Glomerular visceral epithelial cell (primary cell): ENCODE data around the gene ASCL2.

ENCODE experiments used
- DNase-seq: peaks from one replicate; pipeline ENCODE4 v3.0.0-alpha.2; 2016; ENCODE audit errors: extremely low spot score

Gene ASCL2

DNA sequence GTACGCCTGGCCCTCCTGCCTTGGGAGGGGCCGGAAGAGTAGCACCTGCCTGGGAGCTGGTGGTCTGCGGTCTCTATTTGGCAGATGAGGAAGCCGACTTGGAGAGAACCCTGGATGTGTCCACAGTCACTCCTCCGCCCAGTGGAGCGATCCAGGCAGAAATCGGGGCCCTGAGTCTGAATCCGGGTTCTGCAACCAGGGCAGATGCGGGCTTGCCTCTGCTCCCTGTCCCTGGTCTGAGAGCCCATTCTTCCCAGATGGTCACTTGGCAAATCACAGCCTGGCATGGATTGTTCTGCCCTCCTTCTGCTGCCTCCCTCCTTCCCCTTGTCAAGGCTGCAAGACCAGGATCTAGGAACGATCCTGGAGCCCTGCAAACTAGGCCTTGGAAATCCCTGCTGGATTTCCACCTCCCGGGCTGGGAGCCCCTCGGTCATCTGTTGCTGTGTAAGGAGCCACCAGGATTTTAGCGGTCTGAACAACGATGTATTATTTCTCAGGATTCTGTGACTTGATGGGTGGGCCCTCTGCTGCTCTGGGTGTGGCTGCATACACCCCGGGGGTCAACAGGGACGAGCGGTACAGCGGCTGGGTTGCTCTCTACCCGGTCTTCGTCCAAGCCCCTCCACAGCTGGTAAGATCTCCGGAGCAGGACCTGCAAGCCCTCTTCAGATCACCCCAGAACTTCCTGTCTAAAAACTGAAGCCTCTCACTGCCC, 2.0 kb upstream of the ASCL2 start:
- no peak for DNase-seq

DNA sequence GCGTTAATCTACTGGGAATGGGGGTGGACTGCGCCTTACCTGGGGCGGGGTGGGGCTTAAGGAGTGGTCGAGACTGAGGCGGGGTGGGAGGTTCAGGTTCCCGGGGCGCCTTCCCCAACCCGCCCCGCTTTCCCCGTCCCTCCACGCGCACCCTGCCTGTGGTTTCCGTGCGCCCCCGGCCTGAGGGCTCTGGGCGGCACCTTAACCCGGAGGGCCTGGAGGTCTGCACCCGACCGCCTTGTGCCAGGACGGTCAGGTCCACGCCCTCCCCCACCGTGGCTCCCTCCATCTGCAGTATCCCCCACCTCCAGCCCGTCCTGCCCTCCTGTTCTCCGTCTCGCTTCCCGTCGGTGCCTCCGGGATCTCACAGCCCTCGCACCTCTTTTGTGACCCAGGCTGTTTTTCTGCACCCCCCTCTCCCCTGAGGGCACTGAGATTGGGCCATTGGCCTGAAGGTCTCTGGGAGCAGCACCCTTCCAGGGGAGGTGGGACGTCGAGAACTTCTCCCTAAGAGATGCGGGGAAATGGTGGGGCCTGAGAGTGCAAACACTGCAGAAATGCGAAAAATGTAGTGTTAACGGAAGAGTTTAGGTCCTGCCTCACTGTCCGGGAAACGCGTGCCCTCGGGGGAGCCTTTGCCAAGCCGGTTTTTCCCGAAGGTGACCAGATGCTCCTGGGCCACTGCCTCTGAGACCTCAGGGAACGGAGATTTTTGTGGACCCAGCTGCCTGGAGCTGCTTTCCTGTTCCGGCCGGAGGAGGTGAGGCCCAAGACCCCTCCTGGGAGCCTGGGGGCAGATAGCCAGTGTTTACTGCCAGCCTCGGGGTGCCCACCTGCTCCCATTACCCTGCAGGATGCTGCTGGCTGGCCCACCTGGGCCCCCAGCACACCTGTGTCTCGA, 1.2 kb upstream of the ASCL2 start:
- DNase-seq, result no peak

GRCh38 chr11:2271077-2271326, 614 bp upstream of the ASCL2 start:
- no peak for DNase-seq

- no peak for DNase-seq
Measured at GRCh38 chr11:2269601-2270321, 627 bp downstream of the ASCL2 start.

DNA sequence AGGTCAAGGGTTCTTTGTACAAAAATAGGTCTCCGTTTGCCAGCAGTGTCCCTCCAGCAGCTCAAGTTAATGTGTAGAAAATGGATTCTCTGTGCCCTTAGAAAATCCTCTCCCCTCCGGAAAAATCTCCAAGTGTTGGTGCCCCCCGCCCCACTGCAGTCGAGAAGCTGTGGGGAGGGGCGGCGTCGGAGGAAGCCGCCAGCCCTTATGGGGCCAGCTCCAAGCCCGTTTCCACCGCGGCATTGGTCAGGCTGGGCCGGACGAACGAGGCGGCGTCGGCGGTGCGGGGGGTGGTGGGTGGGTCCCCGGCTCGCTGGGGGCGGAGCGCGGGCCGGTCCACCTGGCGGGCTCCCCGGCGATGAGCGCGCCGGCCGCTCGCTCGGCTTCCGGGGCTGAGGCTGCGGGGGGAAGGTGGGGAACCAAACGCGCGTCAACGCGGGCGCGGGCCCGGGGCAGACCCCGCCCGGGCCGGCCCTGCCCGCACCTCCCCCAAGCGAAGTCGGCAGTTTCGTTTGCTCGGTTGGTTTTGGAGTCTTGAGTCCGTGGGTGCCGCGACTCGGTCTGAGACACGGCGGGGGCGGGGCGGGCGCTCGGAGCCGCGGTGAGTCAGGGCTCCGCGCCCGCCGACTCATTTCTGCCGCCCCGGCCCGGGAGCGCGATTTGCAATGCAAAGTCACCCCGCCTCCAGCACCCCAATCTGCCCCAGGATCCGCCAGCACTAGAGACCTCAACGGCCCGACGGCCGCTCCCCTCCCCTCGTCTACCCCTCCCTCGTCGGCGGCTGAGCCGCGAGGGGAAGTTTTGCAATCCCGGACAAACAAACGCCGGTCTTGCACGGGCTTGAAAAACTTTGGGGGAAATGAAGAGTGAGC, 1.4 kb downstream of the ASCL2 start:
- DNase-seq, result no peak

DNA sequence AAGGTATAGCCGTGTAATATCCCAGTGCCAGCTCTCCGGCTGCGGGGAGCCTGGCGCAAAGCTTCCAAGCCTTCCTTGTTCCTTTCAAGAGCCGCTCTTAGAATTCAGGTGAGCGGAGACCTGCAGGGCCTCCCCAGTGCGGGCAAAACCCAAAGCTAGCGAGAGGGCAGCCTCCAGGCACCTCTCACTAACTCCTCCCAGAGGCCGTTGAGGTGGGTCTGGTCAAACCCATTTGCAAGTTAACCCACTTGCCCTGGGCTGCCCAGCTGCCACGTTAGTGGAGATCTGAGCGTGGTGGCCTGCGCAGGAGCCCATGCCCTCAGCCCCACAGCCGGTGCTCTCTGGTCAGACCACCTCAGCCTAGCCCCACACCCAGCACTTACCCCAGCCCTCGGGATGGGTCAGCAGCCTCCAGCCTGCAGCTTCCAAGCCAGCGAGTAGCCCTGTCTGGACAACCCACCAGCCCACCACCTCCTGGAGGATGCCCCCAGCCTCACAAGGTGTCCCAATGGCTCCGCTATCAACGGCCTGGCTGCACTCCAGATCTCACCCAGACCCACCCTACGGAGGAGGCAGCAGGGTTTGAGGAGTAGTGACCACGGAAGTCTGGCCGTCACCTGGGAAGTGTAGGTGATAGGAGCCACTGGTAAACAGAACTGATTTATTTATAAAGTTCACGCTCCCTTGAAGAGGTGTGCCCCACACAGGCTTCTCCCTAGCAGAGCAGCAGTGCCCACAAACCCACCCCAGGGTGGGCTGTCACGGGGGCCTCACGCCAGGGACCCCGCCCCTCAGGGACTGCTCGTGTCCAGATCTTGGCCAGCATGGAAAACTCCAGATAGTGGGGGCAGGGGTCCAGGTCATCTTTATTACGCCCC, 2.3 kb downstream of the ASCL2 start:
- no peak for DNase-seq

- DNase-seq, result no peak
Measured at GRCh38 chr11:2267306-2267850, 3.0 kb downstream of the ASCL2 start.

GRCh38 chr11:2266586-2267305, 3.6 kb downstream of the ASCL2 start:
- no peak for DNase-seq

- no peak for DNase-seq
Measured at GRCh38 chr11:2265854-2266585, 4.4 kb downstream of the ASCL2 start.

- no peak for DNase-seq
Measured at GRCh38 chr11:2265396-2265795, 5.0 kb downstream of the ASCL2 start.

- DNase-seq, result no peak
Measured at GRCh38 chr11:2264366-2265053, 5.9 kb downstream of the ASCL2 start.

DNA sequence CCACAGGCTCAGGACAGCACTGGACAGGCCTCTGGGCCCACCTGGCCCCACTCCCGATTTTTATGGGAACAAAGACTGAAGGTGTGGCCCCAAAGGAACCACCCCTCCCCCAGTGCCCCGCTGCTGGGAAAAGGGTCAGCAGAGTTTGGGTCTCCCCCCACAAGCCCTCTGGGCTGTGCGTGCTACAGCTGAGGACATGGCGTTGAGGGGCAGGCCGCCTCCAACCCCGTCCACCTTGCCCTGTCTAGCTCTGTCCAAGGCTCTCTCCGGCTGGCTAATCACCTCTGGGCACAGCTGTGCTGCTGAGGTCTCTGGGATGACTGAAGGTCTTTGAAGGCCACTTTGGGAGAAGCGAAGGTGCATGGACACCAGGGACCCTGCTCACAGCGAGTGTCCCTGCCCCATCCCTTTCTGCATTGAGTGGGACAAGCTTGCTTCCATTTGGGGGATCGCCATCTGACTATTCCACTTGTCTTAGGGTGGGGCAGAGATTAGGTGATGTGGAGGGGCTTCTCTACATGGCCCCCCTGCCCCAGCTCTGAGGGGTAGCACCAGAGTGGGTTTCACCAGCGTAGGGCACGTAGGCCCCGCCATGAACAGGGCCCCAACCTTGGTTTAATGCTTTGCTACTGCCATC, 6.5 kb downstream of the ASCL2 start:
- no peak for DNase-seq

- DNase-seq, result no peak
Measured at GRCh38 chr11:2263071-2263565, 7.3 kb downstream of the ASCL2 start.

DNA sequence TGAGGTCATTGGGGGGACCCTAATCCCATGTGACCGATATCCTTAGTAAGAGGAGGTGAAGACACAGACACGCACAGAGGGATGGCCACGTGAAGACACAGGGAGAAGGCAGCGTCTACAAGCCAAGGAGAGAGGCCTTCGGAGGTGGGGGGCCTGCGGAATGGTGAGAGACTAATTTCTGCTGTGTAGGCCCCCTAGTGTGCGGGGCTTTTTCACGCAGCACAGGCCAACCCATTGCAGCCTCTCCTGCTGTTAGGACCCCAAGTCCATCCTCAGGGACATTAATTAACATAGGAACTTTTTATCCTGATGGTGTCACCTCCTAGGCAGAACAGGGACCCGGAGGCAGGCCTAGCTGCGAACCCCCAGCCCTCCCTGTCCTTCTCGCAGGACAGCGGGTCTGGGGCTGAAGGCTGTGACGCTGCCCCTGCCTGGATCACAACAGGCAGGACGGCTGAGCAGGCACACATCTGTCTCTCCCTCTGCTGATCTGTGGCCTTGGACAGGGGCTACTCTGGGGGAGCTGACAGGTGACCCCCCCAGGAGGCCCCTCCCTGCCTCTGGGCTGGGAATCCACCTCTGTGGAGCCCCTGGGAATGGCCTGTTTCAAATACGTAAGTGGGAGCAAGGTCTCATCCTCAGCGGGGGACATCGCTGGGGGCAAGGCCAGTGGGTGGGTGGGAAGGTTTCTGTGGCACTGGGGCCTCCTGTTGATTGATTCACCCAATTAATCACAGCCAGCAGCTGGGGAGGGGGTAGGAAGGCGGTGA, 7.9 kb downstream of the ASCL2 start:
- DNase-seq, result no peak

DNA sequence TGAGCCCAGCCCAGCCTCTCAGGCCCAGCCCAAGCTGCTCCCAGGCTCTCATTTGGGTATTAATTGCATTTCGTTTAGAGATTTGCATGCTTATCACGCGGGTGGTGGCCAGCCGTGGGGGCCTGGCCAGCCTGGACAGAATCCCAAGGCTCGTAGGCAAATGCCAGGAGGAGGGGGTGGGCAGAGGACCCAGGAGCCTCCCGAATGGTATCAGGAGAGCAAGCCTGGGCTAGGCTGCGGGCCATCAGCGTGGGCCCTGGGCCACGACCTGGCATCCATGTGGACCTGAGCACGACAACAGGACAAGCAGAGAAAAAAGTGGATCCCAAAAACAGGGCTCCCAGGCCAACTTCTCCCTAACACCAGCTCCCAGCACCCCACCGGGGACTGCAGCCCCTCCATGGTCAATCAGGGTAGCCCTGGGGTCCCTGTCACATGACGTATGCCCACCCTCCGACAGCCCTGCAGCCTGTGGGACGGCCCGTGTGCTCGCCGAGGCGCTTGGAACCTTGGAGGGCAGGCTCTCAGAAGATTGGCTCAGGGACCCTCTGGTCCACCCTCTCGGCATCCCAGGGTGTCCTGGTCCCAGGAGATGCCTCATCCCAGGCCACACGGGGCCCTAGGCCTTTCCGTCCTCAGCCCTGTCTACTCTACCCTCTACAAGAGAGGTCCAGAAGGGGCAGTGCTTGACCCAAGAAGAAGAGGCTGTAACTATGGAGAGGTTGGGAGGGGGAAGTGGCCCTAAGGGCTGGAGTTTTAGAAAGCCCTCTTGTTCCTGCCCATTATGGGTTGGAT, 8.8 kb downstream of the ASCL2 start:
- no peak for DNase-seq
